ENCODE results near the gene THEM4. TPM values are rescaled to one million over a fixed set of nuclear protein-coding genes. Genes with fewer than 3 reads are reported as not detected.

THEM4 gene
- total RNA-seq, 1 donor from 2014 or later = 15.6 TPM

- peaks cover 29% of the 10 kb centered on the region for H3K27me3 Mint-ChIP-seq
- no peaks in the 10 kb centered on the region for H3K9me3 Mint-ChIP-seq
- TF ChIP-seq, protein P1, sequence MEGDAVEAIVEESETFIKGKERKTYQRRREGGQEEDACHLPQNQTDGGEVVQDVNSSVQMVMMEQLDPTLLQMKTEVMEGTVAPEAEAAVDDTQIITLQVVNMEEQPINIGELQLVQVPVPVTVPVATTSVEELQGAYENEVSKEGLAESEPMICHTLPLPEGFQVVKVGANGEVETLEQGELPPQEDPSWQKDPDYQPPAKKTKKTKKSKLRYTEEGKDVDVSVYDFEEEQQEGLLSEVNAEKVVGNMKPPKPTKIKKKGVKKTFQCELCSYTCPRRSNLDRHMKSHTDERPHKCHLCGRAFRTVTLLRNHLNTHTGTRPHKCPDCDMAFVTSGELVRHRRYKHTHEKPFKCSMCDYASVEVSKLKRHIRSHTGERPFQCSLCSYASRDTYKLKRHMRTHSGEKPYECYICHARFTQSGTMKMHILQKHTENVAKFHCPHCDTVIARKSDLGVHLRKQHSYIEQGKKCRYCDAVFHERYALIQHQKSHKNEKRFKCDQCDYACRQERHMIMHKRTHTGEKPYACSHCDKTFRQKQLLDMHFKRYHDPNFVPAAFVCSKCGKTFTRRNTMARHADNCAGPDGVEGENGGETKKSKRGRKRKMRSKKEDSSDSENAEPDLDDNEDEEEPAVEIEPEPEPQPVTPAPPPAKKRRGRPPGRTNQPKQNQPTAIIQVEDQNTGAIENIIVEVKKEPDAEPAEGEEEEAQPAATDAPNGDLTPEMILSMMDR (conservative IDR thresholded peaks at IDR 0.05) = no peak
- H3K4me3 Mint-ChIP-seq = no peak overlapping the region
- DNase-seq (ENCODE audit: extremely low spot score, unreplicated experiment) = no peak
- H3K27ac Mint-ChIP-seq = no peak overlapping the region
- H3K4me1 Mint-ChIP-seq (ENCODE audit: unreplicated experiment) = peaks cover 16% of the 10 kb centered on the region
- peaks cover 8% of the 10 kb centered on the region for H3K36me3 Mint-ChIP-seq
These were observed 75.1 kb downstream of the THEM4 start for GRCh38 chr1:151834239-151834638.

GRCh38 chr1:151833172-151833900 is 76.0 kb downstream of the THEM4 start:
- H3K27me3 Mint-ChIP-seq = peaks cover 26% of the 10 kb centered on the region
- H3K9me3 Mint-ChIP-seq = no peaks in the 10 kb centered on the region
- peaks cover 8% of the 10 kb centered on the region for H3K36me3 Mint-ChIP-seq
- TF ChIP-seq, protein P1 (conservative IDR thresholded peaks at IDR 0.05) = no peak
- no peak for DNase-seq (ENCODE audit: extremely low spot score, unreplicated experiment)
- no peak overlapping the region for H3K27ac Mint-ChIP-seq
- peaks cover 20% of the 10 kb centered on the region for H3K4me1 Mint-ChIP-seq (ENCODE audit: unreplicated experiment)
- H3K4me3 Mint-ChIP-seq = no peak overlapping the region

DNA sequence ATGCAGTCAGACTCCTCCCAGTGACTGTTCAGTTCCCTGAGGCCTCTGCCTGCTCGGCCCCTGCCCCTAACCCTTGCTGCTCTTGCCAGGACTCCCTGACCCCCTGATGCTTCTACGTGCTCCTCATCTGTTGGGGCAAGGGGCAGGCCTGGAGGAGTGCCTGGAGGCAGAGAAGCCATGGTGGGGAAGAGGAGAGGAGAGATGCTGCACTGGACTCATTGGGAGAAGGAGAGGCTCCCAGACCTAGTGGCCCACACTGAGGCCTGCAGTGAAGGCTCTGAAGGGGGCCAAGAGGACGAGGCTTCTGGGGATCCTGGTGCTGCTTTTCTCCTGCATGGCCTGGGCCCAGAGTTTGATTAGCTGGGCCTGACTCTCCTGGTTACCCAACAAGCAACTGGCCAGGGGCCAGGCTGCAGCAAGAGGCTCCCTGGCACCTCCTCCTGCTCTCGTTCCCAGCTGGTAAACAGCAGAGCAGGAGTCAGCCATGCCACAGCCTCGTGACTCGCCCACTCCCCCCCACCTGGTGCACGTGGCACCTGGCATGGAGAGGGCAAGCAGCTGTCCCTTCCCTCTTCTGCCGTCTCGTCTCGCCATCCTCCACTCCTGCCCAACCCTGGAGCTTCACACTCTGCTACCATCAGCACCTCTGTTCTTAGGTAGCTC is 76.9 kb downstream of the THEM4 start:
- no peak overlapping the region for H3K27ac Mint-ChIP-seq
- TF ChIP-seq, protein P1 (conservative IDR thresholded peaks at IDR 0.05) = no peak
- H3K4me3 Mint-ChIP-seq = no peak overlapping the region
- no peak for DNase-seq (ENCODE audit: extremely low spot score, unreplicated experiment)
- peaks cover 17% of the 10 kb centered on the region for H3K4me1 Mint-ChIP-seq (ENCODE audit: unreplicated experiment)
- peaks cover 22% of the 10 kb centered on the region for H3K27me3 Mint-ChIP-seq
- H3K9me3 Mint-ChIP-seq = no peaks in the 10 kb centered on the region
- peaks cover 5% of the 10 kb centered on the region for H3K36me3 Mint-ChIP-seq

GRCh38 chr1:151831605-151832004 is 77.7 kb downstream of the THEM4 start, which contains the start of gene RORC:
Gene RORC, minus strand, starts transcription at chr1:151831802. Its CDS starts 38 bp downstream, at chr1:151831764.
- H3K4me1 Mint-ChIP-seq (ENCODE audit: unreplicated experiment) = peaks cover 15% of the 10 kb centered on the region
- H3K36me3 Mint-ChIP-seq = peaks cover 4% of the 10 kb centered on the region
- DNase-seq (ENCODE audit: extremely low spot score, unreplicated experiment) = no peak

DNA sequence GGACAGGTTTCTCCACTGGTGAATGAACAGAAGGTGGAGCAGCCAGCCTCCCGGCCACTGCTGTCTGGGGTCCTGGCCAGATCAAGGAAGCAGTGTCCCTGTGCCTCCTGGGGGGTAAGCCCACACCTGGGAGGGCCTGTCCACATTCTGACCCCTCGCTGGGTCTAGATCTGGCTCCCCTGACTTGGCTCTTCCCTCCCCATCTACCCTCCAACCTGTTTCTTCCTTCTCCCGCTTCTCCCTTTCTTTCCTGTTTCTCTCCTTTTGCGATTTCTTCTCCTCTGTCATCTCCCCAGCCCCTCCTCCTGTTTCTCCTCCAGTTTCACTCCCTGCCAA is 78.1 kb downstream of the THEM4 start:
- no peak overlapping the region for H3K4me3 Mint-ChIP-seq
- H3K27ac Mint-ChIP-seq = no peak overlapping the region
- no peaks in the 10 kb centered on the region for H3K36me3 Mint-ChIP-seq
- peaks cover 10% of the 10 kb centered on the region for H3K27me3 Mint-ChIP-seq
- TF ChIP-seq, protein P1 (conservative IDR thresholded peaks at IDR 0.05) = no peak
- H3K4me1 Mint-ChIP-seq (ENCODE audit: unreplicated experiment) = peaks cover 11% of the 10 kb centered on the region
- H3K9me3 Mint-ChIP-seq = no peaks in the 10 kb centered on the region
- DNase-seq (ENCODE audit: extremely low spot score, unreplicated experiment) = no peak

More at GRCh38 chr1:151831605-151832004, 77.7 kb downstream of the THEM4 start, which contains the start of gene RORC:
- Mint-ChIP-seq H3K27me3 (peaks cover 13% of the 10 kb centered on the region), H3K27ac (no peak within 1 kb of the TSS), H3K9me3 (no peaks in the 10 kb centered on the region), H3K4me3 (no peak within 1 kb of the TSS)
- TF ChIP-seq, protein P1 (conservative IDR thresholded peaks at IDR 0.05) = no peak
